Measurements from ENCODE around the gene EHD3. TPM values are rescaled to one million over a fixed set of nuclear protein-coding genes. Genes with fewer than 3 reads are reported as not detected.

The EHD3 gene
- 19.4 and 22.9 TPM in 2 replicates for total RNA-seq

- peak; percentile 16 for DNase-seq (ENCODE audit: extremely low read depth, low read depth, low spot score)
Measured at GRCh38 chr2:31233741-31234682, at the start of gene EHD3. TSS of gene EHD3 (plus strand) at chr2:31234152. CDS start at chr2:31234622, 470 bp downstream.

GRCh38 chr2:31187166-31187565 lies 46.8 kb upstream of the EHD3 start:
- DNase-seq (ENCODE audit: extremely low read depth, low read depth, low spot score) = no peak

GRCh38 chr2:31188131-31188530 lies 45.8 kb upstream of the EHD3 start:
- no peak for DNase-seq (ENCODE audit: extremely low read depth, low read depth, low spot score)

DNA sequence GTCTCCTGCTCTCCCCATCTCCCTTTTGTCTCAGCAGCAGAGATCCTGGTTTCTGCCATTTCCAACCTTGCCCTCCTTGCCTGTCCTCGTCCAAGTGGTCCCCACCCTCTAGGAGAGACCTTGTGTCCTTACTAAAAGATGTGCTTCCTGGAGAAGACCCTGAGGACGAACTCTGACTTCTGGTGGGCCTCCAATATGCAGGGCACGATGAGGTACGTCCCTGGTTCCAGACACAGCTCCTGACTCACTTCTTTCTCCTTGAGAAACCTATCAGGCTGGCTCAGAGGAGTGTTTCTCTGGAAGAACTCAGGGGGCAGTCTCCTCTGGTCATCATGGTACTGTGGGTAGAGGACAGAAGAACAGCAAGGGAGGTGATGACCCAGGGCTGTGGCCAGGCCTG lies 44.8 kb upstream of the EHD3 start:
- DNase-seq (ENCODE audit: extremely low read depth, low read depth, low spot score) = no peak

GRCh38 chr2:31190188-31190587 lies 43.8 kb upstream of the EHD3 start:
- no peak for DNase-seq (ENCODE audit: extremely low read depth, low read depth, low spot score)

DNA sequence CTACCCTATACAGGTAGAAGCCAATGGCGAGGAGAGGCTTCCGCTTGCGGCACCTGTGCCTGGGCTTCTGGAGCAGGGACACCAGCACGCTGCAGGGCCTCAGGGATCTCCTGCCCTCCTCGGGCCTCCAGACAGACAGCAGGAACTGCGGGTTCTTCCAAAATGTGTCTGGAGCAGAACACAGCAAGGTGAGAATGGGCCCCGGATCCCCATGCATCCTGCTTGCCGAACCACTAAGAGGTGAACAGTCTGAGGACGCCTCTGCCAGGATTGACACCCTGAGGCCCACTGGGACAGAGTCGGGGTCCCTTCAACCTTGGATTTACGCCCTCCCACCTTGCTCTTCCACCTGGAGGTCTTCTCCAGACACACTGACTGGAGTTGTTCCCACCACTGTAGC lies 42.0 kb upstream of the EHD3 start:
- no peak for DNase-seq (ENCODE audit: extremely low read depth, low read depth, low spot score)

- DNase-seq (ENCODE audit: extremely low read depth, low read depth, low spot score) = no peak
Measured at GRCh38 chr2:31192396-31192795, 41.6 kb upstream of the EHD3 start.

- DNase-seq (ENCODE audit: extremely low read depth, low read depth, low spot score) = no peak
Measured at GRCh38 chr2:31192851-31193392, 41.0 kb upstream of the EHD3 start.

GRCh38 chr2:31193806-31194205 lies 40.1 kb upstream of the EHD3 start:
- no peak for DNase-seq (ENCODE audit: extremely low read depth, low read depth, low spot score)

DNA sequence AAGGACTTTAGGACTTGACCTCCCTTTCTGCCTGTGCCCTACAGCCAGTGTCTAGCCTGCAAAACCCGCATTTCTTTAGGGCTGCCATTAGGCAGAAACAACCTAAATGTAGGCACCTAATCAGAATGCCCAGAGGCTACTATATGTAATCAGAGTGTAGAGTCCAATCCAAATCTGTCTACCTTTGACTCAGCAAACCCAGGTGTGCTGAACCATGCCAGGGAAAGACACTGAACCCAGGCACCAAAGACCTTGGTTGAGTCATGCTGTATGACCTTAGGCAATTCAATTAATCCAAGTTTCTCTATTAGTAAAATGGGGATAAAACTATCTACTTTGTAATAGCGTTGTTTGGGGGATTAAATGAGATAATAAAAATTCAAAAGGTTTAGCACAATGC lies 37.3 kb upstream of the EHD3 start:
- DNase-seq (ENCODE audit: extremely low read depth, low read depth, low spot score) = no peak

- no peak for DNase-seq (ENCODE audit: extremely low read depth, low read depth, low spot score)
Measured at GRCh38 chr2:31197166-31197565, 36.8 kb upstream of the EHD3 start.

- DNase-seq (ENCODE audit: extremely low read depth, low read depth, low spot score) = no peak
Measured at GRCh38 chr2:31197669-31198068, 36.3 kb upstream of the EHD3 start.

- no peak for DNase-seq (ENCODE audit: extremely low read depth, low read depth, low spot score)
Measured at GRCh38 chr2:31199206-31199605, 34.7 kb upstream of the EHD3 start.

DNA sequence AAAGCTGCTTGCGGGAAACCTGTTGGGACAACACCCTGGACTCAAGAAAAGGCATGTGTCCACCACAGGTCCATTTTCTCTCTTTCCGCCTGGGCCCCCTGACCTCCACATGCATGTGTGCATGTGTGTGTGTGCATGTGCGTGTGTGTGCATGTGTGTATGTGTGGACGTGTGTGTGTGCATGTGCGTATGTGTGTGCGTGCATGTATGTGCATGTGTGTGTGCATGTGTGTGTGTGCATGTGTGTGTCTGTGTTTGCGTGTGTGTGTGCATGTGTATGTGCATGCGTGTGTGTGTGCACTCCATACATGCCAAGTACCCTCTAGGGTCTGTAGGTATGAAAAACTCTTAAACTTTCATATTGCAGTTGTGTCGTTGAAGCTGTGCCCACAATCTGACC lies 33.0 kb upstream of the EHD3 start:
- DNase-seq (ENCODE audit: extremely low read depth, low read depth, low spot score) = no peak

- DNase-seq (ENCODE audit: extremely low read depth, low read depth, low spot score) = no peak
Measured at GRCh38 chr2:31202041-31202440, 31.9 kb upstream of the EHD3 start.

- no peak for DNase-seq (ENCODE audit: extremely low read depth, low read depth, low spot score)
Measured at GRCh38 chr2:31202833-31203232, 31.1 kb upstream of the EHD3 start.

DNA sequence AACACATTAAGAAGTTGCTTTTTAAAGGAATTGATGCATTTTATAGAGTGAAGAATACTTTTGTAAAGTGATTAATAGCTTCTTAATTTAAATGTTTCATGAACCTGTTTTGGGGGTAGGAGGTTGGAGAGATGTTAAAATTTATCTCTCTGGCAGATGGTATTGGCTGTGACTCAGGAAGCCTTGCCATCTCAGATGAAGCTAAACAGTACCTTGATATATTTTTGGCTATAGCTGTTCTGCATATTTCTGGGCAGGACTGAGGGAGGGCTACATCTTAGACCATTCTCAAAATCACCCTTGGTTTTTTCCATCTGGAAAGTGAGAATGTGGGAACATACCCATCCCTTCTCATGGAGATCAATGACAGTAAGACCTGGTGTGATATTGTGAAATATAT lies 30.0 kb upstream of the EHD3 start:
- DNase-seq (ENCODE audit: extremely low read depth, low read depth, low spot score) = no peak

DNA sequence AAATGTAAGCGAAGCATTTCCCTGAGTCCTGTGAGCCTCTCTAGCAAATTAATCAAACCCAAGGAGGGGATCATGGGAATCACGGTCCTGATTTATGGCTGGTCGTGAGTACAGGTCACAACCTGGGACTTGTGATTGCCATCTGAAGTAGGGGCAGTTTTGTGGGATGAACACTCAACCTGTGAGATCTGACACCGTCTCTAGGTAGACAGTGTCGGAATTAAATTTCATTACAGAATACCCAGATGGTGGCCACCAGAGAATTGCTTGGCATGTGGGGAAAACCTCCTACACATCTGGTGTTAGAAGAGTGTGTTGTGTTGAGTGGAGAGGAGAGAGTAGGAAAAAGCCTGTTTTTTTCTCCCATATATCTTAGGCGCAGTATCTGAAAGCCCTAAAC lies 29.2 kb upstream of the EHD3 start:
- no peak for DNase-seq (ENCODE audit: extremely low read depth, low read depth, low spot score)

GRCh38 chr2:31205186-31205585 lies 28.8 kb upstream of the EHD3 start:
- no peak for DNase-seq (ENCODE audit: extremely low read depth, low read depth, low spot score)

DNA sequence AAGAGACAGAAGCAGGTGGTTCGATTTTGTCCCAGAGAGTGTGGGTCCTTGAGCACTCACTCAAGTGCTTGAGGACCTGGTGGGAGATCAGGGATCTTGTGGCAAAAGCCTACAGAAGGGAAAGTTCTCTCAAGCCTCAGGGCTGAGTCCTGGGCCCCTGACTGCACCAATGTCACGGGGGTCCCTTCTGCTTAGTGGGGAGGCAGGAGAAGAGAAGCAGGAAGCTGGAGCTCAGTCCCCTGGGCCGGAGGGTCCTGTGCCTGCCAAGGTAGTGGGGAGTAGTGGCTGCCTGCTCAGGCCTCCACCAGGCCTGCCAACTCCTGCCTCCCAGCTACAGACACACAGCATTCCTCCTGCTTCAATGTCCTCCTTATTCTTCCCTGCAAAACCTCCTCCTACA lies 28.3 kb upstream of the EHD3 start:
- no peak for DNase-seq (ENCODE audit: extremely low read depth, low read depth, low spot score)

GRCh38 chr2:31207790-31208189 lies 26.2 kb upstream of the EHD3 start:
- no peak for DNase-seq (ENCODE audit: extremely low read depth, low read depth, low spot score)

DNA sequence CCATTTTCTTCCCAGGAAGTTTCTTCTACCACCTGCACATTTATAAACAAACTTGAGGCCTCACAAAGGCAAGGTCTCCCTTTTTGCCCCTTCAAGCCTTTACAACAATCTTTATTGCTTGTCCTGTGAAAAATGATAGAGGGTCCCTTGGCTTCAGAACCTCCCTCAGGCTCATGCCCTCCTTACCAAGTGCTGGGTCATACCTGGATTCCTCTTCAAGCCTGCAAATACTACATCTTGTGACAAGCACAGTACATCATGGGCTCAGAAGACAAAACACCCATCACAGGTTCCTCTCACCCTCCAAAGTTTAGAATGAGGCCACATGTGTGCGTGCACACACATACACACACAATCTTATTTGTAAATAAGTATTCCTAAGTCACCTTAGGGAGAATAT lies 25.7 kb upstream of the EHD3 start:
- DNase-seq (ENCODE audit: extremely low read depth, low read depth, low spot score) = no peak

Data from glomerular endothelial cell (primary cell).